ENCODE data around the gene ATOX1. TPM values are rescaled to one million over a fixed set of nuclear protein-coding genes. Genes with fewer than 3 reads are reported as not detected.

The ATOX1 gene
- total and polyA plus RNA-seq, 9 of the 15 experiments (the other 6 are each of a cell fraction or from before 2014, with no cell fraction given) = 59.2 to 318 (median 86.2) TPM

DNA sequence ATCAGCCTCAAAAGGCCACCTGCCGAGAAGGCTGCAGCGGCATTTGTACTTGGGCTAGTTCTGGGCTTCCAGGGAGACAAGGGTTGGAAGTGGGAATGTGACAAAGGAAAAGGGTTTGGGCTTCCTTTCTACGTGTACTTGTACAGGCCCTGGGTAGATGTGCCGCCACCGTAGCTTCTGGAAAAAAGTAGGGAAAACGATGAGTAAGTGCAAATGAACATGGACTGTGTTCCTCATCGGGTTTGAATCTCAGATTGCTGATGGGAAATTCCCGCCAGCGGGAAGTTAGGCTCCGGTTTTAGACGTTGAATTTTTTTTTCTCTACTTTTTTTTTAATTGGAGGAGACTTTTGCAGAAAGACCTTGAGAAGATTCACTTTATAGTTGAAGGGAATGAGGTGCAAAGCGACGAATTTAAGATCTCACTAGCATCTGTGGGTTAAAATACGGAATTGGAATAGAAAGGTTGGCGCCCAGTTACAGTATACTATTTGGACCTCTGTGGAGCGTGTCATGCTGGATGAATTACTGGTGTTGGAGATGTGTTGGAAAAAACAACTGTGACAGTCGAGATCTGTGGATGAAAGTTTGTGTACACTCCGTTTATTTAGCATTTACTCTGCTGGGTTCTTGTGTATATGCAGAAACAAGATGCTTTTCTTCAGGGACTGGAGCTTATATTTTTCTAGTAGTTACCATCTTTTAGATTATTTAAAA is 14.6 kb upstream of the ATOX1 start (continued):
- TF ChIP-seq ELF2 (CRISPR knock-in tag; IDR thresholded peaks at IDR 0.05) = no peak
- TF ChIP-seq, protein P1, sequence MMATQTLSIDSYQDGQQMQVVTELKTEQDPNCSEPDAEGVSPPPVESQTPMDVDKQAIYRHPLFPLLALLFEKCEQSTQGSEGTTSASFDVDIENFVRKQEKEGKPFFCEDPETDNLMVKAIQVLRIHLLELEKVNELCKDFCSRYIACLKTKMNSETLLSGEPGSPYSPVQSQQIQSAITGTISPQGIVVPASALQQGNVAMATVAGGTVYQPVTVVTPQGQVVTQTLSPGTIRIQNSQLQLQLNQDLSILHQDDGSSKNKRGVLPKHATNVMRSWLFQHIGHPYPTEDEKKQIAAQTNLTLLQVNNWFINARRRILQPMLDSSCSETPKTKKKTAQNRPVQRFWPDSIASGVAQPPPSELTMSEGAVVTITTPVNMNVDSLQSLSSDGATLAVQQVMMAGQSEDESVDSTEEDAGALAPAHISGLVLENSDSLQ (IDR thresholded peaks at IDR 0.05) = peak; percentile 49
- TF ChIP-seq, protein P2, sequence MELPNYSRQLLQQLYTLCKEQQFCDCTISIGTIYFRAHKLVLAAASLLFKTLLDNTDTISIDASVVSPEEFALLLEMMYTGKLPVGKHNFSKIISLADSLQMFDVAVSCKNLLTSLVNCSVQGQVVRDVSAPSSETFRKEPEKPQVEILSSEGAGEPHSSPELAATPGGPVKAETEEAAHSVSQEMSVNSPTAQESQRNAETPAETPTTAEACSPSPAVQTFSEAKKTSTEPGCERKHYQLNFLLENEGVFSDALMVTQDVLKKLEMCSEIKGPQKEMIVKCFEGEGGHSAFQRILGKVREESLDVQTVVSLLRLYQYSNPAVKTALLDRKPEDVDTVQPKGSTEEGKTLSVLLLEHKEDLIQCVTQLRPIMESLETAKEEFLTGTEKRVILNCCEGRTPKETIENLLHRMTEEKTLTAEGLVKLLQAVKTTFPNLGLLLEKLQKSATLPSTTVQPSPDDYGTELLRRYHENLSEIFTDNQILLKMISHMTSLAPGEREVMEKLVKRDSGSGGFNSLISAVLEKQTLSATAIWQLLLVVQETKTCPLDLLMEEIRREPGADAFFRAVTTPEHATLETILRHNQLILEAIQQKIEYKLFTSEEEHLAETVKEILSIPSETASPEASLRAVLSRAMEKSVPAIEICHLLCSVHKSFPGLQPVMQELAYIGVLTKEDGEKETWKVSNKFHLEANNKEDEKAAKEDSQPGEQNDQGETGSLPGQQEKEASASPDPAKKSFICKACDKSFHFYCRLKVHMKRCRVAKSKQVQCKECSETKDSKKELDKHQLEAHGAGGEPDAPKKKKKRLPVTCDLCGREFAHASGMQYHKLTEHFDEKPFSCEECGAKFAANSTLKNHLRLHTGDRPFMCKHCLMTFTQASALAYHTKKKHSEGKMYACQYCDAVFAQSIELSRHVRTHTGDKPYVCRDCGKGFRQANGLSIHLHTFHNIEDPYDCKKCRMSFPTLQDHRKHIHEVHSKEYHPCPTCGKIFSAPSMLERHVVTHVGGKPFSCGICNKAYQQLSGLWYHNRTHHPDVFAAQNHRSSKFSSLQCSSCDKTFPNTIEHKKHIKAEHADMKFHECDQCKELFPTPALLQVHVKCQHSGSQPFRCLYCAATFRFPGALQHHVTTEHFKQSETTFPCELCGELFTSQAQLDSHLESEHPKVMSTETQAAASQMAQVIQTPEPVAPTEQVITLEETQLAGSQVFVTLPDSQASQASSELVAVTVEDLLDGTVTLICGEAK (IDR thresholded peaks at IDR 0.05) = no peak
- TF ChIP-seq, protein P2 (CRISPR knock-in tag; IDR thresholded peaks at IDR 0.05) = no peak
- TF ChIP-seq, protein P3, sequence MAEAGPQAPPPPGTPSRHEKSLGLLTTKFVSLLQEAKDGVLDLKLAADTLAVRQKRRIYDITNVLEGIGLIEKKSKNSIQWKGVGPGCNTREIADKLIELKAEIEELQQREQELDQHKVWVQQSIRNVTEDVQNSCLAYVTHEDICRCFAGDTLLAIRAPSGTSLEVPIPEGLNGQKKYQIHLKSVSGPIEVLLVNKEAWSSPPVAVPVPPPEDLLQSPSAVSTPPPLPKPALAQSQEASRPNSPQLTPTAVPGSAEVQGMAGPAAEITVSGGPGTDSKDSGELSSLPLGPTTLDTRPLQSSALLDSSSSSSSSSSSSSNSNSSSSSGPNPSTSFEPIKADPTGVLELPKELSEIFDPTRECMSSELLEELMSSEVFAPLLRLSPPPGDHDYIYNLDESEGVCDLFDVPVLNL (CRISPR knock-in tag; IDR thresholded peaks at IDR 0.05; ENCODE audit: low read depth) = 0 out of 2 replicates have a peak, but pooled peaks have one; percentile 36
- TF ChIP-seq, protein P4, sequence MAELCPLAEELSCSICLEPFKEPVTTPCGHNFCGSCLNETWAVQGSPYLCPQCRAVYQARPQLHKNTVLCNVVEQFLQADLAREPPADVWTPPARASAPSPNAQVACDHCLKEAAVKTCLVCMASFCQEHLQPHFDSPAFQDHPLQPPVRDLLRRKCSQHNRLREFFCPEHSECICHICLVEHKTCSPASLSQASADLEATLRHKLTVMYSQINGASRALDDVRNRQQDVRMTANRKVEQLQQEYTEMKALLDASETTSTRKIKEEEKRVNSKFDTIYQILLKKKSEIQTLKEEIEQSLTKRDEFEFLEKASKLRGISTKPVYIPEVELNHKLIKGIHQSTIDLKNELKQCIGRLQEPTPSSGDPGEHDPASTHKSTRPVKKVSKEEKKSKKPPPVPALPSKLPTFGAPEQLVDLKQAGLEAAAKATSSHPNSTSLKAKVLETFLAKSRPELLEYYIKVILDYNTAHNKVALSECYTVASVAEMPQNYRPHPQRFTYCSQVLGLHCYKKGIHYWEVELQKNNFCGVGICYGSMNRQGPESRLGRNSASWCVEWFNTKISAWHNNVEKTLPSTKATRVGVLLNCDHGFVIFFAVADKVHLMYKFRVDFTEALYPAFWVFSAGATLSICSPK (IDR thresholded peaks at IDR 0.05; ENCODE audit: borderline replicate concordance) = no peak
- peak; percentile 32 for TF ChIP-seq MEIS2 (IDR thresholded peaks at IDR 0.05; ENCODE audit: partially characterized antibody)
- no peak for TF ChIP-seq HMG20B (CRISPR knock-in tag; IDR thresholded peaks at IDR 0.05)
- no peak for TF ChIP-seq POLR3G (IDR thresholded peaks at IDR 0.05; ENCODE audit: extremely low read depth, insufficient read length, insufficient replicate concordance)
- TF ChIP-seq KAT8 (IDR thresholded peaks at IDR 0.05; ENCODE audit: low read depth) = no peak
- no peak for TF ChIP-seq JUN (IDR thresholded peaks at IDR 0.05; ENCODE audit: borderline replicate concordance, low read depth, low read length)
- 0 out of 2 replicates have a peak, but pooled peaks have one; percentile 10 for TF ChIP-seq JUN (CRISPR knock-in tag; IDR thresholded peaks at IDR 0.05; ENCODE audit: borderline replicate concordance)
- TF ChIP-seq ZNF3 (CRISPR knock-in tag; IDR thresholded peaks at IDR 0.05) = no peak
- TF ChIP-seq ETS2 (tag; IDR thresholded peaks at IDR 0.05; ENCODE audit: borderline replicate concordance, poor library complexity, severe bottlenecking) = no peak
- no peak for TF ChIP-seq ARID2 (IDR thresholded peaks at IDR 0.05)
